Smooth muscle cell of the brain vasculature (primary cell): ENCODE results near the gene LPCAT3.

ENCODE experiments used
- DNase-seq: peaks from one replicate; pipeline ENCODE4 v3.0.0-alpha.2; 2012; ENCODE audit warnings: low read depth, low spot score

LPCAT3 gene

GRCh38 chr12:6964605-6965025 lies 53.7 kb downstream of the LPCAT3 start:
- DNase-seq, result no peak

- DNase-seq, result no peak
Observed at GRCh38 chr12:6963791-6964413, 54.4 kb downstream of the LPCAT3 start.

GRCh38 chr12:6963016-6963731 lies 55.1 kb downstream of the LPCAT3 start:
- DNase-seq, result no peak

- DNase-seq, result no peak
Observed at GRCh38 chr12:6962285-6963015, 55.8 kb downstream of the LPCAT3 start.

- DNase-seq, result peak; percentile 59
Observed at GRCh38 chr12:6961695-6962284, 56.5 kb downstream of the LPCAT3 start.

GRCh38 chr12:6961278-6961694 lies 57.0 kb downstream of the LPCAT3 start:
- DNase-seq, result no peak

- DNase-seq, result no peak
Observed at GRCh38 chr12:6960593-6961277, 57.5 kb downstream of the LPCAT3 start.

- DNase-seq, result no peak
Observed at GRCh38 chr12:6959805-6960592, 58.3 kb downstream of the LPCAT3 start.

GRCh38 chr12:6959058-6959804 lies 59.0 kb downstream of the LPCAT3 start:
- DNase-seq, result no peak

GRCh38 chr12:6958609-6959057 lies 59.6 kb downstream of the LPCAT3 start:
- no peak for DNase-seq

- DNase-seq, result no peak
Observed at GRCh38 chr12:6957741-6958608, 60.3 kb downstream of the LPCAT3 start.

- DNase-seq, result no peak
Observed at GRCh38 chr12:6957151-6957701, 61.0 kb downstream of the LPCAT3 start.

GRCh38 chr12:6956021-6956727 lies 62.1 kb downstream of the LPCAT3 start:
- no peak for DNase-seq

- DNase-seq, result no peak
Observed at GRCh38 chr12:6955108-6956020, 62.9 kb downstream of the LPCAT3 start.

- DNase-seq, result no peak
Observed at GRCh38 chr12:6954316-6955107, 63.8 kb downstream of the LPCAT3 start.
